Mesenchymal stem cell (in vitro differentiated cells and primary cell): ENCODE data around the gene KIAA0753.

ENCODE experiments used
- DNase-seq: peaks from one replicate; pipeline ENCODE4 v3.0.0-alpha.2; 2013
- H2AFZ ChIP-seq: one replicate; pipeline ENCODE4 v1.6.1; 2013; ENCODE audit warnings: low read depth, mild to moderate bottlenecking, control low read depth, inconsistent platforms, low read length, moderate library complexity
- H2AK5ac ChIP-seq: 2 replicates; pipeline ENCODE4 v1.6.1; 2013; ENCODE audit warnings: low read length, moderate library complexity, mild to moderate bottlenecking, inconsistent platforms; ENCODE audit not compliant: severe bottlenecking
- H2BK120ac ChIP-seq: one replicate; pipeline ENCODE4 v1.6.1; 2013; ENCODE audit warnings: low read depth, mild to moderate bottlenecking, inconsistent platforms, low read length, moderate library complexity
- H2BK12ac ChIP-seq, 2 experiments: one replicate each; pipeline ENCODE4 v1.6.1; 2013; ENCODE audit warnings: inconsistent platforms in 2 of 2, low read length in 2 of 2, mild to moderate bottlenecking in 2 of 2, moderate library complexity in 2 of 2, control low read depth in 1 of 2
- H2BK15ac ChIP-seq: one replicate; pipeline ENCODE4 v1.6.1; 2013; ENCODE audit warnings: mild to moderate bottlenecking, low read depth, inconsistent platforms; ENCODE audit not compliant: poor library complexity, severe bottlenecking
- H2BK5ac ChIP-seq: 2 replicates; pipeline ENCODE4 v1.6.1; 2013; ENCODE audit warnings: low read depth, mild to moderate bottlenecking, low read length, control low read depth, inconsistent platforms; ENCODE audit not compliant: poor library complexity, severe bottlenecking
- H3K14ac ChIP-seq, 2 experiments: one replicate each; pipeline ENCODE4 v1.6.1; 2013; ENCODE audit warnings: inconsistent platforms in 2 of 2, low read length in 2 of 2, control low read depth in 1 of 2, mild to moderate bottlenecking in 1 of 2, moderate library complexity in 1 of 2
- H3K18ac ChIP-seq, 2 experiments: one replicate each; pipeline ENCODE4 v1.6.1; 2013; ENCODE audit warnings: inconsistent platforms in 2 of 2, low read length in 2 of 2, control low read depth in 1 of 2, low read depth in 1 of 2, mild to moderate bottlenecking in 1 of 2
- H3K23ac ChIP-seq, 2 experiments: one replicate each; pipeline ENCODE4 v1.6.1; 2013; ENCODE audit warnings: inconsistent platforms in 2 of 2, low read length in 2 of 2, mild to moderate bottlenecking in 2 of 2, moderate library complexity in 2 of 2, control low read depth in 1 of 2
- H3K27ac ChIP-seq: 2 replicates; pipeline ENCODE4 v1.5.1; 2013; ENCODE audit warnings: mild to moderate bottlenecking, moderate library complexity, low read length, control low read depth, inconsistent platforms; ENCODE audit not compliant: poor library complexity, severe bottlenecking
- H3K27me3 ChIP-seq, 2 experiments: 2 replicates each; pipeline versions ENCODE4 v1.6.1 to v1.7.0; 2013; ENCODE audit warnings: low read length in 2 of 2, mild to moderate bottlenecking in 2 of 2, moderate library complexity in 2 of 2, control low read depth in 1 of 2, inconsistent platforms in 1 of 2; ENCODE audit not compliant: control insufficient read depth in 1 of 2, insufficient read depth in 1 of 2
- H3K36me3 ChIP-seq, 2 experiments: 2 replicates each; pipeline versions ENCODE4 v1.6.1 to v1.7.0; 2013; ENCODE audit warnings: low read length in 2 of 2, control low read depth in 1 of 2, inconsistent platforms in 1 of 2, low read depth in 1 of 2, mild to moderate bottlenecking in 1 of 2; ENCODE audit not compliant: insufficient read depth in 2 of 2, control insufficient read depth in 1 of 2
- H3K4ac ChIP-seq, 2 experiments: one replicate each; pipeline ENCODE4 v1.6.1; 2013; ENCODE audit warnings: inconsistent platforms in 2 of 2, low read length in 2 of 2, mild to moderate bottlenecking in 2 of 2, moderate library complexity in 2 of 2, control low read depth in 1 of 2, low read depth in 1 of 2
- H3K4me1 ChIP-seq: 2 replicates; pipeline ENCODE4 v1.6.1; 2013; ENCODE audit warnings: low read depth, low read length, control low read depth; ENCODE audit not compliant: control insufficient read depth, insufficient read depth
- H3K4me2 ChIP-seq: 2 replicates; pipeline ENCODE4 v1.6.1; 2013; ENCODE audit warnings: low read length, mild to moderate bottlenecking, inconsistent platforms; ENCODE audit not compliant: poor library complexity, severe bottlenecking
- H3K4me3 ChIP-seq, 2 experiments: 2 replicates each; pipeline versions ENCODE4 v1.5.1 to v1.7.0; 2013; ENCODE audit warnings: low read length in 2 of 2, mild to moderate bottlenecking in 2 of 2, control low read depth in 1 of 2, low read depth in 1 of 2; ENCODE audit not compliant: insufficient read depth in 1 of 2
- H3K79me1 ChIP-seq: replicated peaks from 2 replicates; pipeline ENCODE4 v1.6.1; 2013; ENCODE audit warnings: mild to moderate bottlenecking, control low read depth, low read length, inconsistent platforms; ENCODE audit not compliant: poor library complexity, severe bottlenecking
- H3K9ac ChIP-seq: 2 replicates; pipeline ENCODE4 v1.7.0; 2013; ENCODE audit warnings: mild to moderate bottlenecking, low read length, moderate library complexity
- H3K9me3 ChIP-seq: 2 replicates; pipeline ENCODE4 v1.7.0; 2013; ENCODE audit warnings: mild to moderate bottlenecking, low read length; ENCODE audit not compliant: control insufficient read depth
- H4K8ac ChIP-seq: one replicate; pipeline ENCODE4 v1.6.1; 2013; ENCODE audit warnings: inconsistent platforms, mild to moderate bottlenecking, low read length, moderate library complexity
- H4K91ac ChIP-seq: one replicate; pipeline ENCODE4 v1.6.1; 2013; ENCODE audit warnings: mild to moderate bottlenecking, low read length, inconsistent platforms
- WGBS: methylation state at CpG from one replicate; pipeline ENCODE4 v1.1.7; 2013; ENCODE audit warnings: mixed read lengths; 5-methylcytosine and 5-hydroxymethylcytosine counted together

The KIAA0753 gene

DNA sequence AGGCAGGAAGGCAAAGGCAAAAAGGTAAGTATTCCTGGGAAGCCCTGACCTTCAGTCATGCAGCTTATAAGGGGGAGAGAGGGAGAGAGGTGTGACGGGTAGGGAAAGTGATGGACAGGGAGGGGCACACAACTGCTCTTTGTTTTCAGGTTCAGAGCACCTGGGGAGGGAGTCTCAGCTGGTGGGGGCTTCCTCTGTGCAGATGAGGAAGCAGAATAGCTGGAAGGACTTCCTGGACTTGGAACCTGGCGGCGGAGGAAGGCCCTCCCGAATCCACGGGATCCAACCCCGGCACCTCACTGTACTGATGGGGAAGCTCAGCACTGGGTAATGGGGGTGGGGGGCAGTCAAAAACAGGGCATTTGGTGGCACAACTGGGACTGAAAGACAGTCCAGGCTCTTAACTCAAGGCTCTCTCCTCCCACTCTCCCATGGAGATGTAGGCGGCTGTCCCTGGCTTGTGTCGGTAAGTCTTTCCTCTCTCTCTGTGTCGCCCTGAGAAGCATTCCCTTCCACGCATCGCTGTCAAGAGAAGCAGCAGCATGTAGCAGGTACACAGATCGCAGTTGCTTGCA lies 72.2 kb downstream of the KIAA0753 start:
- WGBS: 96% methylated on average over 12 of the region's 12 CpGs
- no peak for DNase-seq

DNA sequence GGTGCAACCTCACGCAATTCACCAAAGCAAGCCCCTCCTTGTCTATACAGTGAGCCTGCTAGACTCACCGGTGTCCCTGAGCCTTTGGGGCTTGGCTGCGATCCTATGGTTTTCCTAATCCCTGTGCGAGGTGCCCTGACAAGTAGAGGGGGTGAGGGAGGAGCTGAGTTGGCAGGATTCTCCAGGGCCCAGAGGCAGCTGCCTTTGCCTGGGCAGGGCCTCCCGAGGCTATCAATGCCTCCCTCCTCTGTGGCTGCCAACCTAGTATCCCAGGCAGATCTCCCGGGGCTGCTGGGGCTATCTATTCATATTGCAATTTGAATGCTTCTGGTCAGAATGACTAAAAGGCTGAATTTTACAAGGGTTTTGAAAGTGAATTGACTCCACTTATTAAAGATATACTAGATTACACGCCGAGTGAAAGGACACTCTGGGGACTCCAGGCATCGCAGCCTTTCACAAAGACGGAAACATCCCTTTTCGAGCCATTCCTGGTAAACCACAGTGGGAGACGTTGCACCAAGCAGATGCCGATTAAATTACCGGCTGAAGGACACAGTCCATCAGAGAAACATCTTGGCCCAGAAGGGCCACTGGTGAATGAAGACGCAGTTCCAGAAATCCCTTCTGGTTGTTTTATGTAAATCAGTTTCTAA lies 72.9 kb downstream of the KIAA0753 start:
- Histone ChIP-seq H3K18ac (no peak overlapping the region), H3K4me3 (no peak overlapping the region), H2AFZ (no peak overlapping the region), H3K27ac (no peak overlapping the region), H2BK120ac (no peak overlapping the region), H3K4me2 (no peak overlapping the region), H3K9me3 (no peaks in the 10 kb centered on the region), H3K27me3 (peaks cover 0 to 10% of the 10 kb centered on the region in 2 experiments), H2BK5ac (no peak overlapping the region), H3K23ac (no peak overlapping the region), H2BK15ac (no peak overlapping the region), H2BK12ac (no peak overlapping the region), H2AK5ac (no peak overlapping the region), H3K36me3 (peaks cover 0 to 3% of the 10 kb centered on the region in 2 experiments), H3K4me1 (peaks cover 10% of the 10 kb centered on the region), H3K4ac (no peak overlapping the region), H4K91ac (no peak overlapping the region), H4K8ac (no peak overlapping the region), H3K14ac (no peak overlapping the region), H3K9ac (no peak overlapping the region), H3K79me1 (no peaks in the 10 kb centered on the region)
- peak; percentile 19 for DNase-seq
- 72% methylated on average over 15 of the region's 15 CpGs for WGBS

More for the DNA sequence above, 72.2 kb downstream of the KIAA0753 start:
- Histone ChIP-seq H2BK120ac (no peak overlapping the region), H3K23ac (no peak overlapping the region), H3K18ac (no peak overlapping the region), H3K4ac (no peak overlapping the region), H3K27me3 (peaks cover 0 to 10% of the 10 kb centered on the region in 2 experiments), H3K4me3 (no peak overlapping the region), H3K79me1 (no peaks in the 10 kb centered on the region), H3K27ac (no peak overlapping the region), H3K36me3 (peaks cover 0 to 10% of the 10 kb centered on the region in 2 experiments), H3K9me3 (no peaks in the 10 kb centered on the region), H4K91ac (no peak overlapping the region), H2BK12ac (no peak overlapping the region), H3K14ac (no peak overlapping the region), H2BK5ac (no peak overlapping the region), H2AFZ (no peak overlapping the region), H3K4me2 (no peak overlapping the region), H2AK5ac (no peak overlapping the region), H2BK15ac (no peak overlapping the region), H3K9ac (no peak overlapping the region), H4K8ac (no peak overlapping the region), H3K4me1 (peaks cover 10% of the 10 kb centered on the region)

DNA sequence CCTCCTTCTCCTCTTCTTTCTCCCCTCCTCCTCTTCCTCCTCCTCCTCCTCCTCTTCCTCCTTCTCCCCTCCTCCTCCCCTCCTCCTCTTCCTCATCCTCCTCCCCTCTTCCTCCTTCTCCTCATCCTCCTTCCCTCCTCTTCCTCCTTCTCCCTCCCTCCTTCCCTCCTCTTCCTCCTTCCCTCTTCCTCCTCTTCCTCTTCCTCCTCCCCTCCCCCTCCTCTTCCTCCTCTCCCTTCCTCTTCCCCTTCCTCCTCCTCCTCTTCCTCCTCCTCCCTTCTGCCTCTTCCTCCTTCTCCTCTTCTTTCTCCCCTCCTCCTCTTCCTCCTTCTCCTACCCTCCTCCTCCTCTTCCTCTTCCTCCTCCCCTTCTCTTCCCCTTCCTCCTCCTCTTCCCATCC lies 79.1 kb downstream of the KIAA0753 start:
- H3K4me1 ChIP-seq: peaks cover 3% of the 10 kb centered on the region
- no peak overlapping the region for H3K14ac ChIP-seq
- H3K4ac ChIP-seq: no peak overlapping the region
- no peak overlapping the region for H2BK12ac ChIP-seq
- no peak overlapping the region for H3K9ac ChIP-seq
- H4K91ac ChIP-seq: no peak overlapping the region
- H3K4me2 ChIP-seq: no peak overlapping the region
- no peak overlapping the region for H3K27ac ChIP-seq
- H2BK15ac ChIP-seq: no peak overlapping the region
- H3K4me3 ChIP-seq: no peak overlapping the region
- H3K18ac ChIP-seq: no peak overlapping the region
- H2BK120ac ChIP-seq: no peak overlapping the region
- H3K9me3 ChIP-seq: no peaks in the 10 kb centered on the region
- no peak overlapping the region for H2AK5ac ChIP-seq
- no peaks in the 10 kb centered on the region for H3K36me3 ChIP-seq
- no peak overlapping the region for H2AFZ ChIP-seq
- no peak for DNase-seq
- no peak overlapping the region for H4K8ac ChIP-seq
- H3K23ac ChIP-seq: no peak overlapping the region
- H3K27me3 ChIP-seq: peaks cover 8 to 32% of the 10 kb centered on the region in 2 experiments
- H3K79me1 ChIP-seq: no peaks in the 10 kb centered on the region
- no peak overlapping the region for H2BK5ac ChIP-seq

DNA sequence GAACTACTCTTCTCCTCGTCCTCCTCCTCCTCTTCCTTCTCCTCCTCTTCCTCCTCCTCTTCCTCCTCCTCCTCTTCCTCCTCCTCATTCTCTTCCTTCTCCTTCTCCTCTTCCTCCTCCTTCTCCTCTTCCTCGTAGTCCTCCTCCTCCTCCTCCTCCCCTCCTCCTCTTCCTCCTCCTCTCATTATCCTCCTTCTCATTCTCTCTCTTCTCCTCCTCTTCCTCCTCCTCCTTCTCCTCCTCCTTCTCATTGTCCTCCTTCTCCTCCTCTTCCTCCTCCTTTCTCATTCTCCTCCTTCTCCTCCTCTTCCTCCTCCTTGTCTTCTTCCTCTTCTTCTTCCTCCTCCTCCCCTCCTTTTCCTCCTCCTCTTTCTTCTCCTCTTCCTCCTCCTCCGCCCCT lies 80.0 kb downstream of the KIAA0753 start:
- no peaks in the 10 kb centered on the region for H3K9me3 ChIP-seq
- H3K4me3 ChIP-seq: no peak overlapping the region
- no peak overlapping the region for H3K4ac ChIP-seq
- H3K27me3 ChIP-seq: peaks cover 10 to 38% of the 10 kb centered on the region in 2 experiments
- H2AK5ac ChIP-seq: no peak overlapping the region
- no peak overlapping the region for H3K23ac ChIP-seq
- H3K79me1 ChIP-seq: no peaks in the 10 kb centered on the region
- H2AFZ ChIP-seq: no peak overlapping the region
- H4K8ac ChIP-seq: no peak overlapping the region
- no peak overlapping the region for H2BK12ac ChIP-seq
- H3K14ac ChIP-seq: no peak overlapping the region
- H3K27ac ChIP-seq: no peak overlapping the region
- H3K36me3 ChIP-seq: no peaks in the 10 kb centered on the region
- DNase-seq: no peak
- H3K18ac ChIP-seq: no peak overlapping the region
- H3K9ac ChIP-seq: no peak overlapping the region
- no peak overlapping the region for H2BK120ac ChIP-seq
- peaks cover 10% of the 10 kb centered on the region for H3K4me1 ChIP-seq
- no peak overlapping the region for H2BK5ac ChIP-seq
- 77% methylated on average over 3 of the region's 3 CpGs for WGBS
- H4K91ac ChIP-seq: no peak overlapping the region
- H2BK15ac ChIP-seq: no peak overlapping the region
- H3K4me2 ChIP-seq: no peak overlapping the region
